Measurements from ENCODE around the gene MTMR4.

MTMR4 gene

GRCh38 chr17:58513267-58513964, 1.0 kb downstream of the MTMR4 start:
- no peak for DNase-seq (ENCODE audit: extremely low spot score)
- CTCF ChIA-PET = no interaction called here
- POLR2A ChIA-PET = interaction anchor here (0.8 to 4.4 kb wide), 6 partner anchors 9 to 1194 kb away, joined by 3 to 30 read pairs (median 8); partner anchors contain the start of genes PTRH2 and SUPT4H1
- TF ChIP-seq SUZ12 (IDR thresholded peaks at IDR 0.05) = no peak
- TF ChIP-seq FOXM1 (IDR thresholded peaks at IDR 0.05; ENCODE audit: borderline replicate concordance) = no peak
- no peak for TF ChIP-seq TARDBP (IDR thresholded peaks at IDR 0.05)
- no peak for TF ChIP-seq FOXK2 (IDR thresholded peaks at IDR 0.05)
- no peak for TF ChIP-seq ARNT (IDR thresholded peaks at IDR 0.05)
- TF ChIP-seq ZNF384 (IDR thresholded peaks at IDR 0.05) = no peak
- TF ChIP-seq L3MBTL2 (conservative IDR thresholded peaks at IDR 0.05) = no peak
- TF ChIP-seq HDGF (IDR thresholded peaks at IDR 0.05; ENCODE audit: borderline replicate concordance) = no peak
- TF ChIP-seq ELF4 (IDR thresholded peaks at IDR 0.05) = no peak
- no peak for TF ChIP-seq SP1 (IDR thresholded peaks at IDR 0.05)
- TF ChIP-seq LEF1 (IDR thresholded peaks at IDR 0.05; ENCODE audit: borderline replicate concordance) = no peak
- TF ChIP-seq FOXA1 (IDR thresholded peaks at IDR 0.05) = no peak
- TF ChIP-seq NFRKB (IDR thresholded peaks at IDR 0.05) = no peak
- no peak for TF ChIP-seq PKNOX1 (IDR thresholded peaks at IDR 0.05)
- TF ChIP-seq BHLHE40 (IDR thresholded peaks at IDR 0.05; ENCODE audit: borderline replicate concordance) = no peak
- TF ChIP-seq CTBP1 (IDR thresholded peaks at IDR 0.05; ENCODE audit: borderline replicate concordance) = no peak

DNA sequence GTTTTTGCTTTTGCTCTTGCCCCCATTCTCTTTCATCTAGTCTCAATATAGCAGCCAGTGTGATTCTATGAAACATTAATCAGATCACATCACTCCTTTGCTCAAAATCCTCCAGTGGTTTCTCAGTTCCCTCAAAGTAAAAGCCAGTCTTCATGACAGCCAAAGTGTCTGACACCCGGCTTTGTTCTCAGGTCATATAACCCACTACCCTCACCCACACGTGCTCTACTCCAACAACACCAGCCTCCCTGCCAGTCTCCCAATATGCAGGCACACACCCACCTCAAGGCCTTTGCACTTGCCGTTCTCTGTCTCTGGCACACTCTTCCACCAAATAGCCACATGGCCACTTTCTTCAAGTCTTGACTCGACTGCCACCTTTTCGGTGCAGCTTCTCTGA, 4.4 kb downstream of the MTMR4 start:
- CTCF ChIA-PET = no interaction called here
- POLR2A ChIA-PET = no interaction called here
- no peak for DNase-seq (ENCODE audit: extremely low spot score)
- TF ChIP-seq L3MBTL2 (conservative IDR thresholded peaks at IDR 0.05) = no peak
- no peak for TF ChIP-seq FOXA1 (IDR thresholded peaks at IDR 0.05)
- no peak for TF ChIP-seq ZNF384 (IDR thresholded peaks at IDR 0.05)
- TF ChIP-seq TARDBP (IDR thresholded peaks at IDR 0.05) = no peak
- no peak for TF ChIP-seq ARNT (IDR thresholded peaks at IDR 0.05)
- TF ChIP-seq LEF1 (IDR thresholded peaks at IDR 0.05; ENCODE audit: borderline replicate concordance) = no peak
- TF ChIP-seq FOXM1 (IDR thresholded peaks at IDR 0.05; ENCODE audit: borderline replicate concordance) = no peak
- TF ChIP-seq SUZ12 (IDR thresholded peaks at IDR 0.05) = no peak
- no peak for TF ChIP-seq PKNOX1 (IDR thresholded peaks at IDR 0.05)
- no peak for TF ChIP-seq HDGF (IDR thresholded peaks at IDR 0.05; ENCODE audit: borderline replicate concordance)
- TF ChIP-seq NFRKB (IDR thresholded peaks at IDR 0.05) = no peak
- no peak for TF ChIP-seq BHLHE40 (IDR thresholded peaks at IDR 0.05; ENCODE audit: borderline replicate concordance)
- TF ChIP-seq SP1 (IDR thresholded peaks at IDR 0.05) = no peak
- no peak for TF ChIP-seq CTBP1 (IDR thresholded peaks at IDR 0.05; ENCODE audit: borderline replicate concordance)
- TF ChIP-seq ELF4 (IDR thresholded peaks at IDR 0.05) = no peak
- no peak for TF ChIP-seq FOXK2 (IDR thresholded peaks at IDR 0.05)

GRCh38 chr17:58508341-58509067, 5.9 kb downstream of the MTMR4 start:
- CTCF ChIA-PET = no interaction called here
- no peak for DNase-seq (ENCODE audit: extremely low spot score)
- TF ChIP-seq L3MBTL2 (conservative IDR thresholded peaks at IDR 0.05) (no peak), CTBP1 (IDR thresholded peaks at IDR 0.05; ENCODE audit: borderline replicate concordance) (no peak), ZNF384 (IDR thresholded peaks at IDR 0.05) (no peak), HDGF (IDR thresholded peaks at IDR 0.05; ENCODE audit: borderline replicate concordance) (no peak), SUZ12 (IDR thresholded peaks at IDR 0.05) (no peak), FOXA1 (IDR thresholded peaks at IDR 0.05) (no peak), PKNOX1 (IDR thresholded peaks at IDR 0.05) (no peak), ELF4 (IDR thresholded peaks at IDR 0.05) (no peak), NFRKB (IDR thresholded peaks at IDR 0.05) (no peak), LEF1 (IDR thresholded peaks at IDR 0.05; ENCODE audit: borderline replicate concordance) (no peak), FOXK2 (IDR thresholded peaks at IDR 0.05) (no peak), FOXM1 (IDR thresholded peaks at IDR 0.05; ENCODE audit: borderline replicate concordance) (no peak), SP1 (IDR thresholded peaks at IDR 0.05) (no peak), BHLHE40 (IDR thresholded peaks at IDR 0.05; ENCODE audit: borderline replicate concordance) (no peak)
- POLR2A ChIA-PET = no interaction called here

DNA sequence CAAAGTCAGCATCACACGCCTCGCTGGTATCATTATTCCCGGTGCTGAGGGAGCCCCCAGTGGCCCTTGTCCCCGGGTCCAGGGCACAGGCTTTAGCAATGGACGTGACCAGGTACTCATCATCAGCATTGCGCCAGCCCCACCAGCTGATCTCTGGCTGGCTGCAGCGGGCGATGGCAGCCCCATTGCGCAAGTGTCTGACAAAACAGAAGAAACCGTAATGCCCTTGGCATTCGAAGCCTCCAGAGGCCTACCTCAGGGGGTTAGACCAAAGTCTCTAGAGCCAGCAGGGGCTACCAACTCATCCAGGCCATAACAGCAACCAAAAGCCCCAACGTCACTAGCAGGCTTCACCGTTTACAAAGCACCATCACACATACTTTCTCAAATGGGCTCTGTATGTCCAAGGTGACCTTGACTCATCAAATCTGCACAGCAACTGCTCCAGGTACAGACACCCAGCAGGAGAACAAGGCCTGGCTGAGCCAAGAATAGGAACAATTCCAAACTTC, 7.3 kb downstream of the MTMR4 start:
- CTCF ChIA-PET = no interaction called here
- TF ChIP-seq CTBP1 (IDR thresholded peaks at IDR 0.05; ENCODE audit: borderline replicate concordance) = no peak
- no peak for TF ChIP-seq ARNT (IDR thresholded peaks at IDR 0.05)
- no peak for TF ChIP-seq HDGF (IDR thresholded peaks at IDR 0.05; ENCODE audit: borderline replicate concordance)
- no peak for TF ChIP-seq FOXM1 (IDR thresholded peaks at IDR 0.05; ENCODE audit: borderline replicate concordance)
- no peak for TF ChIP-seq TARDBP (IDR thresholded peaks at IDR 0.05)
- TF ChIP-seq PKNOX1 (IDR thresholded peaks at IDR 0.05) = no peak
- no peak for TF ChIP-seq BHLHE40 (IDR thresholded peaks at IDR 0.05; ENCODE audit: borderline replicate concordance)
- no peak for TF ChIP-seq FOXK2 (IDR thresholded peaks at IDR 0.05)
- no peak for TF ChIP-seq L3MBTL2 (conservative IDR thresholded peaks at IDR 0.05)
- TF ChIP-seq ZNF384 (IDR thresholded peaks at IDR 0.05) = no peak
- POLR2A ChIA-PET = no interaction called here
- no peak for DNase-seq (ENCODE audit: extremely low spot score)

All from HEK293T (cell line).